Transverse colon (tissue), 4 donors: ENCODE data around the gene FBXO47. TPM values are rescaled to one million over a fixed set of nuclear protein-coding genes. Genes with fewer than 3 reads are reported as not detected.

Source experiments
- DNase-seq: peaks from one replicate; pipeline ENCODE4 v3.0.0-alpha.2; 2019
- H3K27ac ChIP-seq, 4 donors: fragments of 200-600 bp; sonication (generic); 2 replicates each; pipeline ENCODE4 v1.5.1; 2016 to 2018; ENCODE audit warnings: inconsistent platforms in 4 of 4
- H3K27me3 ChIP-seq: fragments of 200-600 bp; sonication (generic); 2 replicates; pipeline ENCODE4 v1.5.1; 2017; ENCODE audit warnings: inconsistent platforms
- H3K36me3 ChIP-seq, 4 donors: fragments of 200-600 bp; sonication (generic); 2 replicates each; pipeline ENCODE4 v1.5.1; 2017 to 2019; ENCODE audit warnings: inconsistent platforms in 4 of 4
- H3K4me1 ChIP-seq, 4 donors: fragments of 200-600 bp; sonication (generic); 2 replicates each; pipeline ENCODE4 v1.5.1; 2017 to 2020; ENCODE audit warnings: inconsistent platforms in 4 of 4
- H3K4me3 ChIP-seq, 4 donors: fragments of 200-600 bp; sonication (generic); 1 replicate in 1 of 4; 2 replicates in 3 of 4; pipeline versions ENCODE4 v1.5.1 to v1.6.1; 2017 to 2019; ENCODE audit warnings: inconsistent platforms in 4 of 4
- H3K9me3 ChIP-seq, 2 donors: fragments of 200-600 bp; sonication (generic); 2 replicates each; pipeline ENCODE4 v1.5.1; 2017 to 2019; ENCODE audit warnings: inconsistent platforms in 2 of 2
- CTCF ChIP-seq, 5 experiments: fragments of 200-600 bp in 3 of 5; fragments of 450-650 bp in 2 of 5; sonication (generic) in 3 of 5; IDR thresholded peaks; 1 replicate in 2 of 5; 2 replicates in 3 of 5; pipeline ENCODE4 v1.5.1; 2016 to 2017; ENCODE audit warnings: antibody characterized with exemption in 5 of 5, inconsistent platforms in 3 of 5, mild to moderate bottlenecking in 2 of 5, moderate library complexity in 1 of 5
- EP300 ChIP-seq: sonication (generic); formaldehyde crosslinking; IDR thresholded peaks from one replicate; pipeline ENCODE4 v1.6.1; 2017; ENCODE audit warnings: antibody characterized with exemption, low read depth
- POLR2A ChIP-seq: fragments of 450-650 bp; IDR thresholded peaks from one replicate; pipeline ENCODE4 v1.6.1; 2016; ENCODE audit warnings: antibody characterized with exemption, mild to moderate bottlenecking, moderate library complexity
- POLR2AphosphoS5 ChIP-seq, 3 donors: sonication (generic); formaldehyde crosslinking; IDR thresholded peaks; one replicate each; pipeline ENCODE4 v1.6.1; 2016; ENCODE audit warnings: antibody characterized with exemption in 3 of 3
- WGBS, 2 donors: methylation state at CpG; one replicate each; pipeline ENCODE4 v1.1.5; 2018; ENCODE audit warnings: low coverage in 1 of 2; 5-methylcytosine and 5-hydroxymethylcytosine counted together
- in situ Hi-C, 4 donors: fragments of 200-750 bp; cut with MboI; loops; one replicate each; pipeline versions ENCODE4 v1.15.0 to v1.15.1; 2017; ENCODE audit warnings: low sequenced_read_pairs in 3 of 4, low pct_ligation_motif_present in 1 of 4, low pct_unique_long_range_greater_than_20kb in 1 of 4
- intact Hi-C: fragments of 100-400 bp; cut with DNase I; formaldehyde crosslinking; loops from one replicate; pipeline ENCODE4 v1.15.1; 2023; ENCODE audit warnings: low total_unique reads
- total RNA-seq, 4 donors: library from RNA; depleted of rRNA; stranded (reverse); fragments of >200 nt; gene quantifications; one replicate each; pipeline ENCODE4 v1.1.0, GENCODE V29; 2016

Gene FBXO47
- total RNA-seq, 4 donors from 2014 or later, result not detected

DNA sequence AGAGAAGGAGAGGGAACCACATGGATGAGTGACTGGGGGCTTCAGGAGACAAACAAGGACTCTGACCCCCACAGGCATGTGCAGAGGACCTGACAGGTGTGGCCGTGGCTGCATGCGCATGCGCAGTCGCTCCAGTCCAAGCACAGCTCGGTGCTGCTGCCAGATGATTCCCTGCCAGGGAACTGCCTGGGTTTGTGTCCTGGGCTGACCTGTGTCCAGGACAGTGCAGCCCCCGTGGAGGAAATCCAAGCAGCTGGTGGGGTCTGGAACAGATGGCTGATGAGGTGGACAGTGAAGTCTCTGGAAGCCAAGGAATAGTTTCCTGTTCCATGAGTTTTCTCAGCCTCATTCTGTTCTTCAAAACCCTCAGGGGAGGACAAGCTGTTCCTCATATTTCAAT, 70.0 kb downstream of the FBXO47 start:
- Histone ChIP-seq H3K4me1 (peaks cover 40 to 85% (median 59%) of the 10 kb centered on the region in 4 donors), H3K9me3 (no peaks in the 10 kb centered on the region), H3K36me3 (peaks cover 0 to 14% (median under 1%) of the 10 kb centered on the region in 4 donors), H3K4me3 (no peak overlapping the region), H3K27ac (peak overlapping the region; percentile 74 to 83 (median 79)), H3K27me3 (no peaks in the 10 kb centered on the region)
- DNase-seq, result peak; percentile 37
- in situ Hi-C loops (no loop called here), intact Hi-C loops (no loop called here)
- TF ChIP-seq CTCF (IDR thresholded peaks at IDR 0.05), result no peak
- TF ChIP-seq POLR2A, result no peak
- peak in 2 of 3 donors; percentile 7 to 25 for TF ChIP-seq POLR2AphosphoS5 (IDR thresholded peaks at IDR 0.05)
- no peak for TF ChIP-seq EP300
- 51% methylated on average over 6 of the region's 6 CpGs; no CpG with 5 or more reads in 1 of the 2 donors for WGBS, 2 donors

GRCh38 chr17:38896346-38896954, 70.8 kb downstream of the FBXO47 start:
- no peak for TF ChIP-seq POLR2A
- no peak for TF ChIP-seq EP300
- TF ChIP-seq CTCF (IDR thresholded peaks at IDR 0.05), result no peak
- TF ChIP-seq POLR2AphosphoS5 (IDR thresholded peaks at IDR 0.05), result no peak
- Histone ChIP-seq H3K36me3 (peaks cover 0 to 22% (median 3%) of the 10 kb centered on the region in 4 donors), H3K27ac (peak overlapping the region; percentile 74 to 83 (median 79)), H3K9me3 (no peaks in the 10 kb centered on the region), H3K27me3 (no peaks in the 10 kb centered on the region), H3K4me1 (peaks cover 40 to 85% (median 59%) of the 10 kb centered on the region in 4 donors), H3K4me3 (no peak overlapping the region)
- no peak for DNase-seq
- in situ Hi-C loops (no loop called here), intact Hi-C loops (no loop called here)
- WGBS, 2 donors, result 68% methylated on average over 13 of the region's 13 CpGs; no CpG with 5 or more reads in 1 of the 2 donors

GRCh38 chr17:38894276-38894675, 72.9 kb downstream of the FBXO47 start:
- in situ Hi-C loops (no loop called here), intact Hi-C loops (no loop called here)
- H3K27me3 ChIP-seq, result no peaks in the 10 kb centered on the region
- TF ChIP-seq EP300 (no peak), POLR2A (no peak), CTCF (IDR thresholded peaks at IDR 0.05) (no peak), POLR2AphosphoS5 (IDR thresholded peaks at IDR 0.05) (no peak)
- peaks cover 35 to 78% (median 49%) of the 10 kb centered on the region in 4 donors for H3K4me1 ChIP-seq
- DNase-seq, result no peak
- 50 to 64% methylated on average over 2 to 7 of the region's 7 CpGs for WGBS, 2 donors
- H3K4me3 ChIP-seq, result no peak overlapping the region
- H3K9me3 ChIP-seq, result no peaks in the 10 kb centered on the region
- peaks cover 0 to 26% (median 7%) of the 10 kb centered on the region in 4 donors for H3K36me3 ChIP-seq
- H3K27ac ChIP-seq, result peak overlapping the region; percentile 40 to 59 (median 58)

DNA sequence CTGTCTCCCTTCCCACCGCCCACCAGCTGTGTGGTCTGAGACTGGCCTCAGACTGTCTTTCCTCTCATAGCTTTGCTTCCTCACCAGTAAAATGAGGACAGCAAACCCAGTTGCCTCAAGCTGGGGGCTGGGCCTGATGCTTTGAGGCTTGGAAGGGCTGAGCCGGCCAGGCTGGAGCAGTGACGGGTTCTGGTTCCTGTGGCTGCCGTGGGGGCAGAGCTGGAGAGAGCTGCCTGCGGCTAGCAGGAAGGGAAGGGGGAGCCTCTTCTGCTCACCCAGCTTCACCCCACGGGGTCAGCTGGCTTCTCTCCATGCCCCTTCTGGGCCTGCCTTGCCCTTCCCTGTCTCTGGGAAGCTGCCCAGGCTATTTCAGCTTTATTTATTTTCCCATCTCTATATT, 73.6 kb downstream of the FBXO47 start:
- WGBS, 2 donors, result 60 to 67% methylated on average over 1 to 6 of the region's 6 CpGs
- intact Hi-C loops, result no loop called here
- peak overlapping the region; percentile 40 to 59 (median 58) for H3K27ac ChIP-seq

More for the DNA sequence above, 73.6 kb downstream of the FBXO47 start:
- in situ Hi-C loops, result no loop called here
- DNase-seq, result peak; percentile 43
- H3K36me3 ChIP-seq, result peaks cover 0 to 21% (median 7%) of the 10 kb centered on the region in 4 donors
- H3K4me1 ChIP-seq, result peaks cover 29 to 73% (median 43%) of the 10 kb centered on the region in 4 donors
- H3K4me3 ChIP-seq, result no peak overlapping the region
- no peaks in the 10 kb centered on the region for H3K9me3 ChIP-seq
- TF ChIP-seq POLR2AphosphoS5 (IDR thresholded peaks at IDR 0.05) (no peak), EP300 (no peak), CTCF (IDR thresholded peaks at IDR 0.05) (no peak), POLR2A (no peak)
- no peaks in the 10 kb centered on the region for H3K27me3 ChIP-seq
